ENCODE measurements around the gene MTHFD2L.

GRCh38 chr4:74318276-74318675 lies 160.4 kb downstream of the MTHFD2L start:
- TF ChIP-seq, protein P1, sequence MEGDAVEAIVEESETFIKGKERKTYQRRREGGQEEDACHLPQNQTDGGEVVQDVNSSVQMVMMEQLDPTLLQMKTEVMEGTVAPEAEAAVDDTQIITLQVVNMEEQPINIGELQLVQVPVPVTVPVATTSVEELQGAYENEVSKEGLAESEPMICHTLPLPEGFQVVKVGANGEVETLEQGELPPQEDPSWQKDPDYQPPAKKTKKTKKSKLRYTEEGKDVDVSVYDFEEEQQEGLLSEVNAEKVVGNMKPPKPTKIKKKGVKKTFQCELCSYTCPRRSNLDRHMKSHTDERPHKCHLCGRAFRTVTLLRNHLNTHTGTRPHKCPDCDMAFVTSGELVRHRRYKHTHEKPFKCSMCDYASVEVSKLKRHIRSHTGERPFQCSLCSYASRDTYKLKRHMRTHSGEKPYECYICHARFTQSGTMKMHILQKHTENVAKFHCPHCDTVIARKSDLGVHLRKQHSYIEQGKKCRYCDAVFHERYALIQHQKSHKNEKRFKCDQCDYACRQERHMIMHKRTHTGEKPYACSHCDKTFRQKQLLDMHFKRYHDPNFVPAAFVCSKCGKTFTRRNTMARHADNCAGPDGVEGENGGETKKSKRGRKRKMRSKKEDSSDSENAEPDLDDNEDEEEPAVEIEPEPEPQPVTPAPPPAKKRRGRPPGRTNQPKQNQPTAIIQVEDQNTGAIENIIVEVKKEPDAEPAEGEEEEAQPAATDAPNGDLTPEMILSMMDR (IDR thresholded peaks at IDR 0.05): no peak
- no peak for TF ChIP-seq POLR2A (IDR thresholded peaks at IDR 0.05)
- TF ChIP-seq EP300 (IDR thresholded peaks at IDR 0.05): no peak
- no peak for TF ChIP-seq POLR2AphosphoS5 (IDR thresholded peaks at IDR 0.05)
